GM21737 (cell line): ENCODE data around the gene SIGLEC12.
"Not testable (repeated sequence)": the region's sequence is repeated elsewhere in the genome, so short reads cannot be mapped to it uniquely, and the experiment has no call there.

Source experiments
- ATAC-seq: cut with Tn5 transposase; IDR thresholded peaks from one replicate; pipeline ENCODE4 v1.9.1; 2021; ENCODE audit warnings: mild to moderate bottlenecking, moderate library complexity; ENCODE audit not compliant: unreplicated experiment

SIGLEC12 gene

GRCh38 chr19:51485960-51486660 is 15.5 kb downstream of the SIGLEC12 start:
- ATAC-seq: no peak

GRCh38 chr19:51480590-51480989 is 21.0 kb downstream of the SIGLEC12 start:
- no peak for ATAC-seq

- no peak for ATAC-seq
These were observed 21.9 kb downstream of the SIGLEC12 start for GRCh38 chr19:51479531-51480331.

DNA sequence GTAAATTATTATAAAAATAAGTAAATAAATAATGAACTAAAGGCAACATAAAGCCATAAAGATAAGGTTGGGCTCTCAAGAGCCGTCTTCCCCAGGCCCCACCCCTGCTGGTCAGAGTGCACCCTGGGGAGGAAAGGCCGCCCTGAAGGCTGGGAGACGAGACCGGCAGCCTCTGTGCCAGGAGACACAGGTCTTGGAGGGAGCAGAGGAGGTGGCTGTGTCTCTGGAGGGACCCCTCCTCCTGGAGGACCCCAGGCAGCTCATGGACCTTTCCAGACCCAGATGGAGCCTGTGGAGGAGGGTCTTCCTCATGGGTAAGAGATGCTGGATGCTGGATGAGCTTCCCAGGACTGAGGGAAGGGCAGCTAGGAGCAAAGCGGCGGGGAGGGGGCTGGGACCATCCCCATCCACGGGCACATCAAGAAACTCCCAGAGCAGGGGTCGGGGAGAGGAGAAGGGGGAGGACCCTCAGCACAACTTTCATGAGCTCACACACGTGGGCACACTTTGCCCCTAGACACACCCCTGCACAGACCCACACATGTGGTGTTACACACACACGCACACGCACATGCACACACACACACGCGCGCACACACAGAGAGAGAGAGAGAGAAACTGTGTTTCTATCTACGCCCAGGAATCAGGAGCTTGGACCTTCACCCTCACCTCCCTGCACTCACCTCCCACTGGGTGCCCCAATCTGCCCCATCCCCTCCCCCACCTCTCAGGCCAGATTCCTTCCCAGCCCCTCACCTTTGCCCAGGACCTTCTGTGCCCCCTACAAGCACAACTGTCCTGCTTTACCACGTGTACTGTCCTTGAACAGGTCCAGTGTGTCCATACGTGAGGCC is 23.0 kb downstream of the SIGLEC12 start, which contains the start of gene CEACAM18:
CEACAM18 (plus strand) TSS at position 159 of the 854 bp plus-strand sequence.
- ATAC-seq: no peak

DNA sequence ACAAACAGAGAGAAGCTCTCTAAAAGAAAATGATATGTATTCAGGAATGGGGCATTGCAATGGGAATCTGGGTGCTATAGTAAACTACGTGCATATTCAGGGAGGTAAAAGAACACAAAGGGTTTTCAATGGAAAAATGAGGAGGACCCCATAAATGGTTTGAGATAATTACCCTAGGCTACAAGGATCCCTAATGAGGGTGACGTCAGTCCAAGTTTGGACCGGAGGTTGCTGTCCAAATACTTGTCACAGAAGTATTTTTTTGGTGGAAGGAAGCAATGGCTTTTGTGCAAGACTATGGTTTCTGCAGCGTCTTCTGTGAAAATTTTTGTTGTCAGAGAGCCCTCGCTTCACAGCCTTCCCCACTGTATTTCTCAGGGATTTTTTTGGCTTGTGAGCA is 24.3 kb downstream of the SIGLEC12 start:
- ATAC-seq: no peak

GRCh38 chr19:51476164-51476563 is 25.4 kb downstream of the SIGLEC12 start:
- no peak for ATAC-seq

DNA sequence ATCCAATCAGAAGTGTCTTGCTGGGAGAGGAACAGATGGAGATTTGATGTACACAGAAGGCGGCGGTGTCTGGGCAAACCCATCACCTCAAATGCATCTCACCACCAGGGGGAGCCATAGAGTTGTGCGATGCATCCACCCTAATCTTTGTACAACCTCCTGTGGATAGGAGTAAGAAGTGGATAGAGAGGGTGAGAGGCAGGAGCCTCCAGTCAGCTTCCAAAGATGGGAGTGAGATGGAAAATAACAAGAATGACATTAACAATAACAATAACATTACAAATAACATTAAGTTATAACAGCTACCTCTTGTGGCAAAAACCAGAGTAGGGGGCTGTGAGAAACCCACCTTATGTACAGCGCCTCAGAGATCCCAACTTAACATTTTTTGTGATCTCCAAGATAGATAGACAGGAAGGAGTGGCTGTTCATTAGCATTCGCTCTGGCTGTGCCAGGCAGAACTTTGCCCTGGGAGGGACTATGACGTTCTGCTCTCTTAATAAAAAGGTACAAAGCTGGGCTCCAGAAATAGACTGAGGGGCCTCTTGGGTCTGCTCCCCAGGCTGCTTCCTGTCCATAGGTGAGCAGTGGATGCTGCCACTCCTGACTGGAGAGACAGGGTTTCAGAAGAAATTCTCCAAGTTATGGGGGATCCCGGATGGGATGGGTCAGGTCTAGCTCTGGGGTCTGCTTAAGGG is 28.4 kb downstream of the SIGLEC12 start:
- no peak for ATAC-seq

GRCh38 chr19:51472607-51473006 is 29.0 kb downstream of the SIGLEC12 start:
- ATAC-seq: no peak

- no peak for ATAC-seq
These were observed 30.1 kb downstream of the SIGLEC12 start for GRCh38 chr19:51471527-51471926.

GRCh38 chr19:51470966-51471365 is 30.6 kb downstream of the SIGLEC12 start:
- no peak for ATAC-seq

GRCh38 chr19:51469629-51470028 is 32.0 kb downstream of the SIGLEC12 start:
- no peak for ATAC-seq

DNA sequence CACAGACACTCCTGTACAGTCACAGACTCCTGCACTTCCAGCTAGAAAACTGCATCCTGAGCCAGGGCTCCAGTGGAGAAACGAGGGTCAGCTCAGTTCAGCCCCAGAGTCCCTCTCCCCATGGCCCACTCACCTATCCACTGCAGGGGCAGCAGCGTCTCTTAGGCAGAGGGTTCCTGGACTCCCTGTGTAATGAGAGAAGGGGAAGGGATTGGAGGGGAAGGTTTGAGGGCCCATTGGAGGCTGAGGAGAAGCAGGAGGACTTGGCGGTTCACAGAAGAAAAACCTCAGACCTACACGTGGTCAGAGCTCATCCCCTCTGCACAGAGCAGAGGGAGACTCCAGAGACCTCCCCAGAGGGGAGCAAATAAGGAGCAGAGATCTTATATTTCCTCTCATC is 32.4 kb downstream of the SIGLEC12 start:
- ATAC-seq: no peak

DNA sequence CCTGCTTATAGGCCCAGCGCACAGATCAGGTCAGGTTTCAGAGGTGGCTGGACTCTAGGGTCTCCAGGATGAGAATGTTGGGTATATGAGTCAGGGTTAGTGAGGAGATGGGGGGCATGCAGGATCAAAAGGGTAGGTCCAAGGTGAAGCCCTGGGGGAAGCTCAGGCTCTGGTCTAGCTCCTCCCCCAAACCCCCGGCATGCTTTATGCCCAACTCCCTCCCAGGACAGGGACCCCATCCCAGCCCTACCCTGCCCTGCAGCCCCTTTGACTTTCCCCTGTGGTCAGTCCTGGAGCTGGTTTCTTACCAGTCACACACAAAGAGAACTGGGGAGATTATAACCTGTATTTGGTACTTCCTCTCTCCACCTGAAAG is 33.1 kb downstream of the SIGLEC12 start:
- ATAC-seq: no peak

DNA sequence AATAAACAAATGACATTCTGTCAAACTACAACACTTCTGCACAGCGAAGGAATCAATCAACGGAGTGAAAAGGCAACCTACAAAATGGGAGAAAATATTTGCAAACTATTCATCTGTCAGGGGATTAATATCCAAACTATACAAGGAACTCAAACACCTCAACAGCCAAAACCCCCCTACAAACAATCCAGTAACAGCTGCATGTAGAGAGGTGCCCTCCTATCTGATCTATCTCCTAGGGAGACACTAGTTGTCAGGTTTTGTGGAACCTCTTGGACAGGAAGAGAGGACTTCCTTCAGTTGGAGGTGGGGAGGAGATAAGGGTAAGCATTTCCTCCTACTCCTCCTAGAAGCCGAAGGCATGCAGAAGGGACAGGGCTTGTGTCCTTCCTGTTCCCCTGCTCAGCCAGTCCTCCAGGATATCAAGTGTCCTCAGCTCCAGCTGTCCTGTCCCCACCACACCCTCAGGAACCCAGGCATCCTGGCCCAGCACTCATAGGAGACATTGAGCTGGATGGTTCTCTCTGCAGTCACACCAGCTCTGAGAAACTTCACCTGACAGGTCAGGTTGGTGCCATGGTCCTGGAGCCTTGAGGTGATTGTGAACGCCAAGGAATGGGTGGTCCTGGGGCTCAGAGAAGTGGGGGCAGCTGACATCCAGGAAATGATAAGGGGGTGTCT is 33.6 kb downstream of the SIGLEC12 start:
- ATAC-seq: no peak

DNA sequence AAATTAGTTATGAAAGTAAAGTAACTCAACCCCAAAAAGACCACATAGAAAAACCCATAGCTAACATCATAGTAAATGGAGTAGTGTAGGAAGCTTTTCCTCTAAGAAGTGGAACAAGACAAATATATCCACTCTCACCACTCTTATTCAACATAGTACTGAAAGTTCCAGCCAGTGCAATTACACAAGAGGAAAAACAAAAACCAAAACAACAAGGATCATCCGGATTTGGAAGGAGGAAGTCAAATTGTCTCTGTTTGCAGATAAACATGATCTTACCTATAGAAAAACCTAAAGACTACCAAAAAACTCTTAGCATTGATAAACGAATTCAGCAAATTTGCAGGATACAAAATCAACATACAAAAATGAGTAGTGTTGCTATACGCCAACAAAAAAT is 34.9 kb downstream of the SIGLEC12 start:
- ATAC-seq: no peak

DNA sequence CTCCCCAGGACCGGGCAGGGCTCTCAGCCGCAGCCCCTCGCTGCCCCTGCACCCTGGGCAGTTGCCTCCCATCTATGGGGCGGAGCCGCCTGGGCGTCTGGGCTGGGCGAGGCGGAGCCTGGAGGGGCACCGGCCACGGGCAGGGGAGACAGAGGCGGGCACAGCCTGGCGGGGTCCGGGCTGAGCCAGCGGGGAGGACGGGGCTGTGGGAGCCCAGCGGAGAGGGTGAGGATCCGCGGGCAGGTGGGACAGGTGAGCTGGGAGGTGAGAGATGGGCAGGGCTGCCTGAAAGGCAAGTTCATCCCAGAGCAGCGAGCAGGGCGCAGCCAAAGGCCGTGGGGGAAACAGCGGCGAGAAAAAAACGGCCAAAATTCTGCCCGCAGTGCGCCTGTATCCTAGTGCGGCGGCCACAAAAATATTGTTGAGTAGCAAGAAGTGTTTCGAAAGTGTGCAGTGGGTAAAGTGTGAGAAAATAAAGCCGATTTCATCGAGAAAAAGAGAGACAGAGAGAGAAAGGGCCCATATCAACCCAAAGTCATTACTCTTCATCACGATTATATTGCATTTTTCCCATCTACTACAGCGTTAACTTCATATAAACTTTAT is 37.5 kb downstream of the SIGLEC12 start:
- not testable (repeated sequence) for ATAC-seq

DNA sequence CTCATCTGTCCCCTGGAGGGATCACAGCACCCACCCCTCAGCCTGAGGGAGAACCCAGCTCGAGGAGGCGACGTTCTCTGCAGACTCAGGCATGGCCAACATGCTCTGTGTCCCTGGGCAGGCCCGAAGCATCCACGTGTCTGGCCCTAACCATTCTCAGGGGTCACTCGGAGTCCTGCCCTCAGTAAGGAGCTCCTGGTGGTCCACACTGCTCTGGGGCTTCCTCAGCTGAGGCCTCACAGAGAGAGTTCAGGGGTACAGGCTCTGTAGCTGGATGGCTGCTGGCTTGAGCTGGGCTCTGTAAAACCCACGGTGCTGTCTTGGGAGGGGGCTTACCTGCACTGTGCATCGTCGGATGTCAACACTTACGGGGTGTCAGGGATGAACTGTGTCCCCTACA is 38.9 kb downstream of the SIGLEC12 start:
- ATAC-seq: no peak

GRCh38 chr19:51462276-51462675 is 39.3 kb downstream of the SIGLEC12 start:
- no peak for ATAC-seq

DNA sequence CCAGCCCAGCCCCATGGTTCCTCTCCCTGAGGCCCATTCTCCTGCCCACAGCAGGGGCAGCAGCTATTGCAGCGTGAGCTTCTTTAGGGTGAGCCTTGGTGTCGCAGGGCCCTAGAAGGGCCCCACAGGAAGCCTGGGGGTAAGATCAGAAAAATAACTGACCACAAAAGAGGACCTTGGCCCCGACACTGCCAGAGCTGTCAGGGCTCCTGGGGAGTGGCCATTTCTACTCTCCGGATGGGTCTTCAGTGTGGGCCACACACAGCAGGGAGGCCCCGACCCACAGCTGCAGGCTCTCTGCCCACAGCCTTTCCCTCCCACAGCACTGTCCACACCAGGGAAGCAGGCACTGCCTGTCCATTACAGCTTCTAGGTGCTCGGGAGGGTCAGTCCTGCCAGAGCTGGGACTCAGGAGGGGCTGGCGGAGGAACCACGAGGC is 39.9 kb downstream of the SIGLEC12 start:
- no peak for ATAC-seq
